IPS-18a (cell line): ENCODE data around the gene SYNCRIP.
"Not testable (repeated sequence)": the region's sequence is repeated elsewhere in the genome, so short reads cannot be mapped to it uniquely, and the experiment has no call there.

Source experiments
- H3K27ac ChIP-seq: one replicate; pipeline ENCODE4 v1.5.1; 2013; ENCODE audit warnings: low read length
- H3K27me3 ChIP-seq: one replicate; pipeline ENCODE4 v1.6.1; 2013; ENCODE audit warnings: mild to moderate bottlenecking, low read length; ENCODE audit not compliant: control insufficient read depth, insufficient read depth
- H3K36me3 ChIP-seq: one replicate; pipeline ENCODE4 v1.6.1; 2013; ENCODE audit warnings: low read depth, low read length; ENCODE audit not compliant: control insufficient read depth
- H3K4me1 ChIP-seq: one replicate; pipeline ENCODE4 v1.6.1; 2013; ENCODE audit warnings: low read depth, low read length; ENCODE audit not compliant: control insufficient read depth
- H3K4me3 ChIP-seq: one replicate; pipeline ENCODE4 v1.5.1; 2013; ENCODE audit warnings: low read length
- H3K9ac ChIP-seq: one replicate; pipeline ENCODE4 v1.6.1; 2013; ENCODE audit warnings: mild to moderate bottlenecking, low read length, moderate library complexity
- H3K9me3 ChIP-seq: one replicate; pipeline ENCODE4 v1.6.1; 2013; ENCODE audit warnings: low read depth, low read length; ENCODE audit not compliant: control insufficient read depth

Gene SYNCRIP

DNA sequence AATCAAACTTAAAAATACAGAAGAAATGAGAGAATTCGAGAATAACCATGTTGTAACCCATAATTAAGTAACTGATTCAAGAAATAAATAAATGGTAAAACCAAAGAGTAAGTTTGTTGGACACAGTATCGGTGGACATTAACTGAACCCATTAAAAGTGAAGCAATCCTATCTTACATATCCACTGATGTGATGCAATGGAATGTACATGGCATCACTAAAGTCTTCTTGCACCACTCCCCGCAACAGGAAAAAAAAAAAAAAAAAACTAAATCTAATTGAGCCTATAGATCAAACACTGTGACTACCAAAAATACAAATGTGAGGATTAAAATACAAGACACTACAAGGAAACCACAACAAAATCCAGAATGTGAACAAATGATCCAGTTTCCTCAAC lies 56.9 kb downstream of the SYNCRIP start:
- Histone ChIP-seq H3K27me3 (no peaks in the 10 kb centered on the region), H3K9ac (no peak overlapping the region), H3K9me3 (peaks cover 2% of the 10 kb centered on the region), H3K27ac (no peak overlapping the region), H3K36me3 (no peaks in the 10 kb centered on the region), H3K4me1 (peaks cover 6% of the 10 kb centered on the region), H3K4me3 (no peak overlapping the region)

- H3K9ac ChIP-seq, H3K9me3 ChIP-seq, H3K27ac ChIP-seq, H3K4me1 ChIP-seq, H3K4me3 ChIP-seq, H3K27me3 ChIP-seq, H3K36me3 ChIP-seq: not testable (repeated sequence)
Measured at GRCh38 chr6:85582832-85583231, 59.9 kb downstream of the SYNCRIP start.

- no peak overlapping the region for H3K27ac ChIP-seq
- no peaks in the 10 kb centered on the region for H3K36me3 ChIP-seq
- H3K9me3 ChIP-seq, result peaks cover 2% of the 10 kb centered on the region
- H3K4me3 ChIP-seq, result no peak overlapping the region
- no peaks in the 10 kb centered on the region for H3K27me3 ChIP-seq
- H3K4me1 ChIP-seq, result peaks cover 10% of the 10 kb centered on the region
- no peak overlapping the region for H3K9ac ChIP-seq
Measured at GRCh38 chr6:85581572-85581971, 61.1 kb downstream of the SYNCRIP start.

- Histone ChIP-seq H3K9me3 (peaks cover 2% of the 10 kb centered on the region), H3K4me3 (no peak overlapping the region), H3K4me1 (peaks cover 10% of the 10 kb centered on the region), H3K36me3 (no peaks in the 10 kb centered on the region), H3K27me3 (no peaks in the 10 kb centered on the region), H3K27ac (no peak overlapping the region), H3K9ac (no peak overlapping the region)
Measured at GRCh38 chr6:85580878-85581267, 61.8 kb downstream of the SYNCRIP start.

GRCh38 chr6:85580118-85580877 lies 62.4 kb downstream of the SYNCRIP start:
- H3K9ac ChIP-seq, result no peak overlapping the region
- H3K36me3 ChIP-seq, result no peaks in the 10 kb centered on the region
- H3K4me3 ChIP-seq, result no peak overlapping the region
- no peaks in the 10 kb centered on the region for H3K27me3 ChIP-seq
- no peak overlapping the region for H3K27ac ChIP-seq
- H3K4me1 ChIP-seq, result peaks cover 10% of the 10 kb centered on the region
- peaks cover 2% of the 10 kb centered on the region for H3K9me3 ChIP-seq

DNA sequence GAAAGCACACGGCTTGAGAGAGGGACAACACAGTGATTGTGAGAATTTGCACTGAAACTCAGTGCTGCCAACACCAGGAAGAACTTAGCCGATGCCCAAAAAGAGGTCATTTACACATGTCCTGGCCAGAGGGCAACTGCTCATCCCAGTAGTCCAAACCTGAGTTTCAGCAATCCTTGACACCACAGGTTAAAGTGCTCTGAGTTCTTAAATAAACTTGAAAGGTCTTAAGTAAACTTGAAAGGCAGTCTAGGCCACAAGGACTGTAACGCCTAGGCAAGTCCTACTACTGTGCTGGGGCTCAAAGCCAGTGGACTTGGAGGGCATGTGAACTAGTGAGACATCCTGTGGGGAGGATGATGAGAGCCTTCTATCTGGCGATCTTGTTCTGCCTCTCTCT lies 63.1 kb downstream of the SYNCRIP start:
- Histone ChIP-seq H3K9me3 (peaks cover 2% of the 10 kb centered on the region), H3K27ac (no peak overlapping the region), H3K27me3 (no peaks in the 10 kb centered on the region), H3K4me3 (no peak overlapping the region), H3K4me1 (peaks cover 10% of the 10 kb centered on the region), H3K36me3 (no peaks in the 10 kb centered on the region), H3K9ac (no peak overlapping the region)

- Histone ChIP-seq H3K9ac (no peak overlapping the region), H3K27ac (no peak overlapping the region), H3K36me3 (no peaks in the 10 kb centered on the region), H3K9me3 (no peaks in the 10 kb centered on the region), H3K27me3 (no peaks in the 10 kb centered on the region), H3K4me3 (no peak overlapping the region), H3K4me1 (peaks cover 10% of the 10 kb centered on the region)
Measured at GRCh38 chr6:85576476-85576875, 66.2 kb downstream of the SYNCRIP start.

DNA sequence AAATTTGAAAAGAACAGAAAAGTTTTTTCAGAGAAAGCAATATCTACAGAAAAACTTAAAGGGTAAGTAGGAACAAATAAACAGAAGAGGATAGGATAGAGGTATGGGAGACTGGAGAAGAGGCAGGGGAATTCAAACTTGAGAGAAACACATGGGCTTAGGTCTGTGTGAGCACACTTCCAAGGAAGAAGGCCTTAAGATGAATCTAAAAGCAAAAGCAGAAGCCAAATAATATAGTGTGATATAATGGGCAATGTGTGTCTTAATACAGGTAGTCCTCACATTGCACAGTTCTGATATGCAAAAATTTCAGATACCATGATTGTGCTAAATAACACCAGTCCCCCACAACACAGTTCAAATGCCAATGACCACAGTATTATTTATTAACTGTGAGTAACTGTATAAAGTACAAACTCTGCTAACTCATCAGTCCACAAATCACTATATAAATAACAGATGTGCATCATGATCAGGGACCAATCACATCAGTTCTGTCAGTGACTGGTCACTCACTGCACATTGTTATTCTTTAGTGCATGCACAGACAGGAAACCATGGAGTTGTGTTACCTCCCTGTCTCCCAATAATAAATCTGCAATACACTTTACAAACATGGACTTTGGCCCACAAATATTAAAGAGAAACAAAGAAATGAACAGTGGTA lies 67.6 kb downstream of the SYNCRIP start:
- H3K9ac ChIP-seq, result no peak overlapping the region
- no peaks in the 10 kb centered on the region for H3K9me3 ChIP-seq
- H3K4me3 ChIP-seq, result no peak overlapping the region
- no peaks in the 10 kb centered on the region for H3K36me3 ChIP-seq
- no peaks in the 10 kb centered on the region for H3K27me3 ChIP-seq
- no peak overlapping the region for H3K27ac ChIP-seq
- no peaks in the 10 kb centered on the region for H3K4me1 ChIP-seq

- H3K4me1 ChIP-seq, result no peaks in the 10 kb centered on the region
- no peaks in the 10 kb centered on the region for H3K9me3 ChIP-seq
- no peaks in the 10 kb centered on the region for H3K36me3 ChIP-seq
- no peak overlapping the region for H3K27ac ChIP-seq
- H3K4me3 ChIP-seq, result no peak overlapping the region
- no peaks in the 10 kb centered on the region for H3K27me3 ChIP-seq
- no peak overlapping the region for H3K9ac ChIP-seq
Measured at GRCh38 chr6:85569323-85569722, 73.4 kb downstream of the SYNCRIP start.

DNA sequence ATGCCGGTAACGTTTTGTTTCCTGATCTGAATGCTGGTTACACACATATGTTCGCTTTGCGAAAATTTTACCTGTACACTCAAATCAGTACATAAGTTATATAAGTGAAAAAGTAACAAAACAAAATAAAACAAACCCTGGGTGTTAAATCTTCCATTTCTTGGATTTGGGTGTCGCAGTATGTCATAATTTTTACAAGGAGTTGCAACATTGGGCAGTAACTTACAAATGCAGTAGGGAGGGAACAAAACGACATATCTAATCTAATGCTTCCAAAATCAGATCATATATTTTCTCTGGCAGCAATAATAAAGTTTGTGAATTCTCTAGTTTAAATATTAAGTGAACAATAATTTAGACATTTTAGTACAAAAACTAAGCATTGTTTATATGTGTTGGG lies 74.3 kb downstream of the SYNCRIP start:
- no peaks in the 10 kb centered on the region for H3K9me3 ChIP-seq
- H3K27ac ChIP-seq, result no peak overlapping the region
- no peak overlapping the region for H3K9ac ChIP-seq
- no peaks in the 10 kb centered on the region for H3K36me3 ChIP-seq
- no peaks in the 10 kb centered on the region for H3K4me1 ChIP-seq
- no peak overlapping the region for H3K4me3 ChIP-seq
- H3K27me3 ChIP-seq, result no peaks in the 10 kb centered on the region

- no peaks in the 10 kb centered on the region for H3K27me3 ChIP-seq
- no peak overlapping the region for H3K27ac ChIP-seq
- H3K4me1 ChIP-seq, result no peaks in the 10 kb centered on the region
- H3K9me3 ChIP-seq, result no peaks in the 10 kb centered on the region
- H3K36me3 ChIP-seq, result no peaks in the 10 kb centered on the region
- H3K9ac ChIP-seq, result no peak overlapping the region
- no peak overlapping the region for H3K4me3 ChIP-seq
Measured at GRCh38 chr6:85565736-85566135, 77.0 kb downstream of the SYNCRIP start.

- H3K36me3 ChIP-seq, H3K9ac ChIP-seq, H3K27ac ChIP-seq, H3K4me3 ChIP-seq, H3K9me3 ChIP-seq, H3K4me1 ChIP-seq, H3K27me3 ChIP-seq: not testable (repeated sequence)
Measured at GRCh38 chr6:85564223-85564622, 78.5 kb downstream of the SYNCRIP start.
